Hindlimb muscle (tissue), 1 donor: Measurements from ENCODE around the gene TIPARP. TPM values are rescaled to one million over a fixed set of nuclear protein-coding genes. Genes with fewer than 3 reads are reported as not detected.
"Not testable (repeated sequence)": the region's sequence is repeated elsewhere in the genome, so short reads cannot be mapped to it uniquely, and the experiment has no call there.

Experiments
- DNase-seq: peaks from one replicate; pipeline ENCODE4 v3.0.0-alpha.2; 2013
- polyA plus RNA-seq: library from polyadenylated mRNA; unstranded; fragments of 120-200 nt; gene quantifications from one replicate; pipeline ENCODE4 v1.2.1, GENCODE V29; 2013; ENCODE audit not compliant: insufficient read length

Gene TIPARP
- polyA plus RNA-seq, 1 donor = 6.5 TPM

GRCh38 chr3:156649681-156650080, 24.7 kb upstream of the TIPARP start:
- DNase-seq = no peak

GRCh38 chr3:156652661-156653060, 21.7 kb upstream of the TIPARP start:
- not testable (repeated sequence) for DNase-seq

- no peak for DNase-seq
Observed at GRCh38 chr3:156654834-156655233, 19.6 kb upstream of the TIPARP start.

GRCh38 chr3:156655819-156656550, 18.4 kb upstream of the TIPARP start:
- DNase-seq = no peak

GRCh38 chr3:156657440-156657839, 16.9 kb upstream of the TIPARP start:
- DNase-seq = no peak

GRCh38 chr3:156657862-156658731, 16.3 kb upstream of the TIPARP start:
- DNase-seq = no peak

GRCh38 chr3:156658732-156659090, 15.7 kb upstream of the TIPARP start:
- no peak for DNase-seq

- peak; percentile 23 for DNase-seq
Observed at GRCh38 chr3:156659260-156659659, 15.1 kb upstream of the TIPARP start.

GRCh38 chr3:156661155-156661554, 13.2 kb upstream of the TIPARP start:
- no peak for DNase-seq

GRCh38 chr3:156664011-156664830, 10.2 kb upstream of the TIPARP start:
- no peak for DNase-seq

- DNase-seq = no peak
Observed at GRCh38 chr3:156664831-156665178, 9.6 kb upstream of the TIPARP start.

- DNase-seq = no peak
Observed at GRCh38 chr3:156665291-156665690, 9.1 kb upstream of the TIPARP start.

- no peak for DNase-seq
Observed at GRCh38 chr3:156666073-156666472, 8.3 kb upstream of the TIPARP start.

GRCh38 chr3:156668073-156668763, 6.2 kb upstream of the TIPARP start:
- DNase-seq = no peak

GRCh38 chr3:156670077-156670476, 4.3 kb upstream of the TIPARP start:
- DNase-seq = no peak

- no peak for DNase-seq
Observed at GRCh38 chr3:156670652-156671051, 3.7 kb upstream of the TIPARP start.

- DNase-seq = no peak
Observed at GRCh38 chr3:156673732-156674045, 701 bp upstream of the TIPARP start.

GRCh38 chr3:156674911-156675829, 780 bp downstream of the TIPARP start:
- DNase-seq = peak; percentile 74

- peak; percentile 27 for DNase-seq
Observed at GRCh38 chr3:156675830-156676767, 1.7 kb downstream of the TIPARP start.

GRCh38 chr3:156676768-156677479, 2.5 kb downstream of the TIPARP start:
- DNase-seq = no peak
